ENCODE data around the gene MAX.
"Not testable (repeated sequence)": the region's sequence is repeated elsewhere in the genome, so short reads cannot be mapped to it uniquely, and the experiment has no call there.

Gene MAX

DNA sequence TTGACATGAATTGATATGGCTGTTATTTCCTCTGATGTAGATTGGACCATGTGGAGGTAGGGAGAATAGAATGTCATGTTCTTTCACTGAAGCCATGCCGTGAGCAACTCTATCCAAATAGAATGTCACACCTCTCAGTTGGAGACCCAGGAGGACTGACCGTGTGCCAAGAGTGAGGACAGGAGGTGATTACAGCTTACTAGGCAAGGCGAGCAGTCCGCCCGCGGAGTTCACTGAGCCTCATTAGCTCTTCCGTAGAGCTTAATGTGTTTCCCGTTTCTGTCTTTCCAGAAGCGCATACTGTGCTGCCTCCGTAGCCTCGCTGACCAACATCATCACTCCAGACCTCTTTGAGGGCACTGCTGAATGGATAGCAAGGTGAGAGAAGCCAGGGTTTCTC is 70.0 kb downstream of the MAX start:
- peak; percentile 94 to 95 for DNase-seq

DNA sequence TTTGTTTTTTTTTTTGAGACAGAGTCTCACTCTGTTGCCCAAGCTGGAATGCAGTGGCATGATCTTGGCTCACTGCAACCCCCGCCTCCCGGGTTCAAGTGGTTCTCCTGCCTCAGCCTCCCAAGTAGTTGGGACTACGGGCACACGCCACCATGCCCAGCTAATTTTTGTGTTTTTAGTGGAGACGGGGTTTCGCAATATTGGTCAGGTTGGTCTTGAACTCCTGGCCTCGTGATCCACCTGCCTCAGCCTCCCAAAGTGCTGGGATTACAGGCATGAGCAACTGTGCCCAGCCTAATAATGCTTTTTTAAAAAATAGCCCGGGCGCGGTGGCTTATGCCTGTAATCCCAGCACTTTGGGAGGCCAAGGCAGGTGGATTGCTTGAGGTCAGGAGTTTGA is 71.0 kb downstream of the MAX start:
- DNase-seq, result not testable (repeated sequence)

DNA sequence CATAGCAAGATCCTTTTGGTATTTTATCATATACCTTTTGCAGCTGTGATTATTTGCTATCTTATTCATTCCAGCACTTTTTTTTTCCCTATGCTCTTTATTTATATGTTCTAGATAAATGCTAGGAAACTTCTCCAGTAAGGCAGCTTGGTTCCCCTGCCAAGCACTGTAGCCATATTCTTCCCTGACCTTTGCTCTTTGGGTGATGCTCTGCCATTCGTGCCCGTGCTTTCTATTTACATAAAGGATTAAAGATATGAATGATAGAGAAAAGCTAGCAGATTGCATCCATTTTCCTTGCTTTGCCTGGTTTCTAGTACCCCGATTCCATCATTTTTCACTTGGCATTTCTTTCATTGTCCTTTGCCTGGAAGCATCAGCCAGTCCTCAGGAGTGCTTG is 73.4 kb downstream of the MAX start:
- no peak for DNase-seq

DNA sequence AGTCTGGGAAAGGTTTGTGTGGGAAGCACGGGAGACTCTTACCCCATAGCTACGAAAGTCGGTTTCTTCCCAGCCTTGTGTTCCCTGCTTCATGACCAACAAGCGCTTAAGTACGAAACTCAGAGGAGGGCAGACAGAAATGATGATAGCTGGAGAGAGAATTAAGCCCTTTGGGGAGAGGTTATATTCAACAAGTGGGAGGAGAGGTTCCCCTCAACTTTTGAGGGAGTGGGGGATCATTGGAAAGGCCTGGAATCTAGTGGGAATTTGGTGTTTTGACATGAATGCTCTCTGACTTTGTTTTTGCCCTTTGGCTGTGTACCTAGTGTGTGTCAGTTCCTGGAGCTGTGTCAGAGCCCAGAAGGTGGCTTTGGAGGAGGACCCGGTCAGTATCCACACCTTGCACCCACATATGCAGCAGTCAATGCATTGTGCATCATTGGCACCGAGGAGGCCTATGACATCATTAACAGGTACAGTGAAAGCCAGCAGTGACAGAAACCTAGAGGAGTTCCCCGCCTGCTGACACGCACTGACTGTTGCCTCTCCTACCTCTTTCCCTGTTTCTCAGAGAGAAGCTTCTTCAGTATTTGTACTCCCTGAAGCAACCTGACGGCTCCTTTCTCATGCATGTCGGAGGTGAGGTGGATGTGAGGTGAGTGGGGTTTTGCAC is 75.1 kb downstream of the MAX start:
- DNase-seq, result no peak

DNA sequence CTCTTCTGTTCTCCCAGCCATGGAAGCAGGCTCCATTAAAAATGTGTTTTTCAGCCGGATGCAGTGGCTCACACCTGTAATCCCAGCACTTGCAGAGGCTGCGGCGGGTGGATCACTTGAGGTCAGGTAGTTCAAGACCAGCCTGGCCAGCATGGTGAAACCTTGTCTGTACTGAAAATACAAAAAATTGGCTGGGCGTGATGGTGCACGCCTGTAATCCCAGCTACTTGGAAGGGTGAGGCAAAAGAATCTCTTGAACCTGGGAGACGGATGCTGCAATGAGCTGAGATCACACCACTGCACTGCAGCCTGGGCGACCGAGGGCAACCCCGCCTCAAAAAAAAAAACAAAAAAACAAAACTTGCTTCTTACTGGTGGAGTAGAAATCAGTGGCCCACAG is 75.8 kb downstream of the MAX start:
- no peak for DNase-seq

DNA sequence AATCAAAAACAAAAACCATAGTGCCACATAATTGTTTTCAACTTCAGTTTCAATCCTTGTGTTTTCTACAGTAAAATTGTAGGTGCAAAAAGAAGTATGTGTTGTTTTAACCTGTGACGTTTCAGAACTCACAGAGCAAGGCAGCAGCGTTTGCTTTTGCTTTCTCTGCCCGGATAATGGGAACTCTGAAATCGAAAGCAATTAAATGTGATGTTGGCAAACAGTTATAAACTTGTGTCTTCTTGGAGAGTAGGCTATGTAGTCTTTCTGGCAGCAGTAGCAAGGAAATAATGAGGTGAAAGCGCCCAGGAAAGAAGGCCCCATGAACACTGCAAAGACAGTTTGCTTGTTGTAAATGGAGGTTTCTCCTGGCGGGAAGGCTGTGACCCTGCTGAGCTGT is 76.5 kb downstream of the MAX start:
- no peak for DNase-seq

Measured in cerebellar nuclear complex (tissue), 1 donor.